ENCODE results near the gene FTO. TPM values are rescaled to one million over a fixed set of nuclear protein-coding genes. Genes with fewer than 3 reads are reported as not detected.

FTO gene
- total and polyA plus RNA-seq, 2 of the 8 experiments (the other 6 are each of a cell fraction or from before 2014, with no cell fraction given): 34.5 to 59.8 TPM

- TF ChIP-seq, protein P1, sequence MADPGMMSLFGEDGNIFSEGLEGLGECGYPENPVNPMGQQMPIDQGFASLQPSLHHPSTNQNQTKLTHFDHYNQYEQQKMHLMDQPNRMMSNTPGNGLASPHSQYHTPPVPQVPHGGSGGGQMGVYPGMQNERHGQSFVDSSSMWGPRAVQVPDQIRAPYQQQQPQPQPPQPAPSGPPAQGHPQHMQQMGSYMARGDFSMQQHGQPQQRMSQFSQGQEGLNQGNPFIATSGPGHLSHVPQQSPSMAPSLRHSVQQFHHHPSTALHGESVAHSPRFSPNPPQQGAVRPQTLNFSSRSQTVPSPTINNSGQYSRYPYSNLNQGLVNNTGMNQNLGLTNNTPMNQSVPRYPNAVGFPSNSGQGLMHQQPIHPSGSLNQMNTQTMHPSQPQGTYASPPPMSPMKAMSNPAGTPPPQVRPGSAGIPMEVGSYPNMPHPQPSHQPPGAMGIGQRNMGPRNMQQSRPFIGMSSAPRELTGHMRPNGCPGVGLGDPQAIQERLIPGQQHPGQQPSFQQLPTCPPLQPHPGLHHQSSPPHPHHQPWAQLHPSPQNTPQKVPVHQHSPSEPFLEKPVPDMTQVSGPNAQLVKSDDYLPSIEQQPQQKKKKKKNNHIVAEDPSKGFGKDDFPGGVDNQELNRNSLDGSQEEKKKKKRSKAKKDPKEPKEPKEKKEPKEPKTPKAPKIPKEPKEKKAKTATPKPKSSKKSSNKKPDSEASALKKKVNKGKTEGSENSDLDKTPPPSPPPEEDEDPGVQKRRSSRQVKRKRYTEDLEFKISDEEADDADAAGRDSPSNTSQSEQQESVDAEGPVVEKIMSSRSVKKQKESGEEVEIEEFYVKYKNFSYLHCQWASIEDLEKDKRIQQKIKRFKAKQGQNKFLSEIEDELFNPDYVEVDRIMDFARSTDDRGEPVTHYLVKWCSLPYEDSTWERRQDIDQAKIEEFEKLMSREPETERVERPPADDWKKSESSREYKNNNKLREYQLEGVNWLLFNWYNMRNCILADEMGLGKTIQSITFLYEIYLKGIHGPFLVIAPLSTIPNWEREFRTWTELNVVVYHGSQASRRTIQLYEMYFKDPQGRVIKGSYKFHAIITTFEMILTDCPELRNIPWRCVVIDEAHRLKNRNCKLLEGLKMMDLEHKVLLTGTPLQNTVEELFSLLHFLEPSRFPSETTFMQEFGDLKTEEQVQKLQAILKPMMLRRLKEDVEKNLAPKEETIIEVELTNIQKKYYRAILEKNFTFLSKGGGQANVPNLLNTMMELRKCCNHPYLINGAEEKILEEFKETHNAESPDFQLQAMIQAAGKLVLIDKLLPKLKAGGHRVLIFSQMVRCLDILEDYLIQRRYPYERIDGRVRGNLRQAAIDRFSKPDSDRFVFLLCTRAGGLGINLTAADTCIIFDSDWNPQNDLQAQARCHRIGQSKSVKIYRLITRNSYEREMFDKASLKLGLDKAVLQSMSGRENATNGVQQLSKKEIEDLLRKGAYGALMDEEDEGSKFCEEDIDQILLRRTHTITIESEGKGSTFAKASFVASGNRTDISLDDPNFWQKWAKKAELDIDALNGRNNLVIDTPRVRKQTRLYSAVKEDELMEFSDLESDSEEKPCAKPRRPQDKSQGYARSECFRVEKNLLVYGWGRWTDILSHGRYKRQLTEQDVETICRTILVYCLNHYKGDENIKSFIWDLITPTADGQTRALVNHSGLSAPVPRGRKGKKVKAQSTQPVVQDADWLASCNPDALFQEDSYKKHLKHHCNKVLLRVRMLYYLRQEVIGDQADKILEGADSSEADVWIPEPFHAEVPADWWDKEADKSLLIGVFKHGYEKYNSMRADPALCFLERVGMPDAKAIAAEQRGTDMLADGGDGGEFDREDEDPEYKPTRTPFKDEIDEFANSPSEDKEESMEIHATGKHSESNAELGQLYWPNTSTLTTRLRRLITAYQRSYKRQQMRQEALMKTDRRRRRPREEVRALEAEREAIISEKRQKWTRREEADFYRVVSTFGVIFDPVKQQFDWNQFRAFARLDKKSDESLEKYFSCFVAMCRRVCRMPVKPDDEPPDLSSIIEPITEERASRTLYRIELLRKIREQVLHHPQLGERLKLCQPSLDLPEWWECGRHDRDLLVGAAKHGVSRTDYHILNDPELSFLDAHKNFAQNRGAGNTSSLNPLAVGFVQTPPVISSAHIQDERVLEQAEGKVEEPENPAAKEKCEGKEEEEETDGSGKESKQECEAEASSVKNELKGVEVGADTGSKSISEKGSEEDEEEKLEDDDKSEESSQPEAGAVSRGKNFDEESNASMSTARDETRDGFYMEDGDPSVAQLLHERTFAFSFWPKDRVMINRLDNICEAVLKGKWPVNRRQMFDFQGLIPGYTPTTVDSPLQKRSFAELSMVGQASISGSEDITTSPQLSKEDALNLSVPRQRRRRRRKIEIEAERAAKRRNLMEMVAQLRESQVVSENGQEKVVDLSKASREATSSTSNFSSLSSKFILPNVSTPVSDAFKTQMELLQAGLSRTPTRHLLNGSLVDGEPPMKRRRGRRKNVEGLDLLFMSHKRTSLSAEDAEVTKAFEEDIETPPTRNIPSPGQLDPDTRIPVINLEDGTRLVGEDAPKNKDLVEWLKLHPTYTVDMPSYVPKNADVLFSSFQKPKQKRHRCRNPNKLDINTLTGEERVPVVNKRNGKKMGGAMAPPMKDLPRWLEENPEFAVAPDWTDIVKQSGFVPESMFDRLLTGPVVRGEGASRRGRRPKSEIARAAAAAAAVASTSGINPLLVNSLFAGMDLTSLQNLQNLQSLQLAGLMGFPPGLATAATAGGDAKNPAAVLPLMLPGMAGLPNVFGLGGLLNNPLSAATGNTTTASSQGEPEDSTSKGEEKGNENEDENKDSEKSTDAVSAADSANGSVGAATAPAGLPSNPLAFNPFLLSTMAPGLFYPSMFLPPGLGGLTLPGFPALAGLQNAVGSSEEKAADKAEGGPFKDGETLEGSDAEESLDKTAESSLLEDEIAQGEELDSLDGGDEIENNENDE (IDR thresholded peaks at IDR 0.05; ENCODE audit: insufficient replicate concordance, low read length): no peak
- TF ChIP-seq, protein P2, sequence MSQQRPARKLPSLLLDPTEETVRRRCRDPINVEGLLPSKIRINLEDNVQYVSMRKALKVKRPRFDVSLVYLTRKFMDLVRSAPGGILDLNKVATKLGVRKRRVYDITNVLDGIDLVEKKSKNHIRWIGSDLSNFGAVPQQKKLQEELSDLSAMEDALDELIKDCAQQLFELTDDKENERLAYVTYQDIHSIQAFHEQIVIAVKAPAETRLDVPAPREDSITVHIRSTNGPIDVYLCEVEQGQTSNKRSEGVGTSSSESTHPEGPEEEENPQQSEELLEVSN (IDR thresholded peaks at IDR 0.05): no peak
- TF ChIP-seq HDAC6 (IDR thresholded peaks at IDR 0.05; ENCODE audit: low read depth, low read length) (no peak), FOSL1 (IDR thresholded peaks at IDR 0.05; ENCODE audit: insufficient read depth, low read depth, low read length) (no peak), GABPA (IDR thresholded peaks at IDR 0.05; ENCODE audit: borderline replicate concordance, insufficient read depth, low read length) (no peak), KDM5A (IDR thresholded peaks at IDR 0.05; ENCODE audit: low read length) (no peak), RFX5 (IDR thresholded peaks at IDR 0.05; ENCODE audit: borderline replicate concordance, low read depth, low read length) (no peak), POLR2AphosphoS5 (IDR thresholded peaks at IDR 0.05; ENCODE audit: low read depth, low read length) (no peak)
- TF ChIP-seq, protein P3, sequence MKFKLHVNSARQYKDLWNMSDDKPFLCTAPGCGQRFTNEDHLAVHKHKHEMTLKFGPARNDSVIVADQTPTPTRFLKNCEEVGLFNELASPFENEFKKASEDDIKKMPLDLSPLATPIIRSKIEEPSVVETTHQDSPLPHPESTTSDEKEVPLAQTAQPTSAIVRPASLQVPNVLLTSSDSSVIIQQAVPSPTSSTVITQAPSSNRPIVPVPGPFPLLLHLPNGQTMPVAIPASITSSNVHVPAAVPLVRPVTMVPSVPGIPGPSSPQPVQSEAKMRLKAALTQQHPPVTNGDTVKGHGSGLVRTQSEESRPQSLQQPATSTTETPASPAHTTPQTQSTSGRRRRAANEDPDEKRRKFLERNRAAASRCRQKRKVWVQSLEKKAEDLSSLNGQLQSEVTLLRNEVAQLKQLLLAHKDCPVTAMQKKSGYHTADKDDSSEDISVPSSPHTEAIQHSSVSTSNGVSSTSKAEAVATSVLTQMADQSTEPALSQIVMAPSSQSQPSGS (IDR thresholded peaks at IDR 0.05; ENCODE audit: low read length): no peak
These were observed 190.7 kb downstream of the FTO start (continued) for GRCh38 chr16:53894686-53895085.

All from H1 (cell line).